Measurements from ENCODE around the gene OR2AE1.
A peak's percentile ranks its signal among the peaks of the same experiment; 100 is the strongest.

Gene OR2AE1

GRCh38 chr7:99860281-99861127, 16.3 kb downstream of the OR2AE1 start:
- peak; percentile 93 for DNase-seq (ENCODE audit: low spot score)

GRCh38 chr7:99855236-99855635, 21.6 kb downstream of the OR2AE1 start:
- no peak for DNase-seq (ENCODE audit: low spot score)

DNA sequence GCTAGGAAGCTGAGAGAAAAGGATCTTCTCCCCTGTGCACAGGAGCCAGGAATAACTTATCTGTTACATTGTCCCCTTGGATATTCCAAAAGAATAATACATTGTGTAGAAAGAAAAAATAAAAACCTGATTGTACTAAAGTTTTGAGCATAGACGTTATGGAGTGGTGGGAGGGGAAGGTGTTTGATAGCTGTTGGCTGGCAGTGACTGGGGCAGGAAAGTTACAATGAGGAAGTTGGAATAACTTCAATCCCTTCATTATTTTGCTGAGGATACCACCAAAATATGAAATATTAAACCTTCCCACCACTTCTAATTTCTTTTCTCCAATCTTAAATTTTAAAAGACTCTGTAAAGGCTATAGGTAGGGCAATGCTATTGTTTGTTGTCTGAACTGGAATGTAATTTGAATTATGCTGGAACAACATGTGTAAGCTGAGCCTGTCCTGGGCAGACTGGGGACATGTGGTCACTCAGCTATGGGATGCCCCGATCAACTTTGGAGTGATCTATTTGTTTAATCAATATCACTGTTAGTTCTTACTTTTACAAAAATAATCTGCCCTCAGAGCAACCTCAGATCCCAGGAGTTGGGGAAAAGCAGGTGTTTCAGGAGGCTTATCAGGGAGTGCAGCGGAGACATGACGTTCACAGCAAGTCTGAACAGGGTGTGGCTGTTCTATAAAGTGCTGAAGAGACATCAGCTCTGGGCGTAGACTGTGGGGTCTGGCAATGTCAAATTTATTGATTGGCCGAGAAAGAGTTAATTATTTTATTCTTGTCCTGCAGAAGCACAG, 28.2 kb downstream of the OR2AE1 start:
- DNase-seq (ENCODE audit: low spot score): no peak

- DNase-seq (ENCODE audit: low spot score): no peak
Measured at GRCh38 chr7:99844328-99844727, 32.5 kb downstream of the OR2AE1 start.

DNA sequence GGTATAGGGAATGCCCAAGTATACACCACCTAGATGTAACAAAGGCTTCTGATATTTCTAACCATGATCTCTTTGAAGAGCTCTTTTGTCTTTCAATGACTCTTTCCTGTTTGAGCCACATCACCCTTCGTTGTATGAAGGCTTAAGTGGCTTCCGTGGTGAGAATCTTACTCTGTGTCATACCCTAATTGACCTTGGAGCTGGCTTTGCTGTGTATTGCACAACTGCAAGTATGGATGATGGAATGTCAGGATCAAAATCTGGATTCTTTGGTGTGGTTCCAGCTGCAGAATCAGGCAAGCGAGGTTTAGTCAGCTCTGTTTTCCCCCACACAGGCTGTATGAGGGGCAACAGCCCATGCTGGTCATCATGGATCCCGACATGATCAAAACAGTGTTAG, 33.0 kb downstream of the OR2AE1 start:
- peak; percentile 13 for DNase-seq (ENCODE audit: low spot score)

- no peak for DNase-seq (ENCODE audit: low spot score)
Measured at GRCh38 chr7:99842926-99843325, 33.9 kb downstream of the OR2AE1 start.

GRCh38 chr7:99840136-99840869, 36.5 kb downstream of the OR2AE1 start:
- no peak for DNase-seq (ENCODE audit: low spot score)

GRCh38 chr7:99839287-99840021, 37.4 kb downstream of the OR2AE1 start:
- no peak for DNase-seq (ENCODE audit: low spot score)

- peak; percentile 68 for DNase-seq (ENCODE audit: low spot score)
Measured at GRCh38 chr7:99837649-99838361, 39.0 kb downstream of the OR2AE1 start.

- no peak for DNase-seq (ENCODE audit: low spot score)
Measured at GRCh38 chr7:99835189-99835588, 41.6 kb downstream of the OR2AE1 start.

- no peak for DNase-seq (ENCODE audit: low spot score)
Measured at GRCh38 chr7:99834382-99834781, 42.5 kb downstream of the OR2AE1 start.

DNA sequence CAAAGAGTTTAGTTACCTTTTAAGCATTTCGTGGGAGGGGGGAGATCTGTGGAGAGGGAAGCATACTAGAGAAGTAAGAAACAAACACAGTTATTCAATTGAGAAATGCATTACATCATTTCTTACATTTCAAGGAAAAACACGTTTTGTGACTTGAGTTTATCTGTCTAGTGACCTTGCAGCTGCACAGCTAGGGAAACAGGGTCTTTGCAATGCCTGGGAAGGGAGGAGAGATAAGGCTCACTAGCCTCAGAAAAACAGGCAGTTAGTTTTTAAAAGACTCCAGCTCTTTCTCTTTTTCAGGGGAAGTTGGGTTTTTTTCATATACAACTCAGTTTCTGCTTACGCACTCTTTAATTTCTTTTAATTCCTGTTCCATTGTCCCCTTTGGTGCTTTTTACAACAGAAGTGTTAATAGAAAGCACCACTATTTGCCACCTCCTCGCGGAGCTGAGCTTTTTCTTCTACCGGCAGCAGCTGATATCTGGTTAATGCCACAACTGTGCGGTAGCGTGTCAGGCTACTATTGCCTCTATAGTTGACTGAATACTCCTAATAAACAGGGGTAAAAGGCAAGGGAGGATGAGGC, 43.5 kb downstream of the OR2AE1 start:
- DNase-seq (ENCODE audit: low spot score): no peak

- no peak for DNase-seq (ENCODE audit: low spot score)
Measured at GRCh38 chr7:99831595-99831994, 45.2 kb downstream of the OR2AE1 start.

- peak; percentile 83 for DNase-seq (ENCODE audit: low spot score)
Measured at GRCh38 chr7:99829524-99830160, 47.2 kb downstream of the OR2AE1 start.

- no peak for DNase-seq (ENCODE audit: low spot score)
Measured at GRCh38 chr7:99828811-99829210, 48.0 kb downstream of the OR2AE1 start.

DNA sequence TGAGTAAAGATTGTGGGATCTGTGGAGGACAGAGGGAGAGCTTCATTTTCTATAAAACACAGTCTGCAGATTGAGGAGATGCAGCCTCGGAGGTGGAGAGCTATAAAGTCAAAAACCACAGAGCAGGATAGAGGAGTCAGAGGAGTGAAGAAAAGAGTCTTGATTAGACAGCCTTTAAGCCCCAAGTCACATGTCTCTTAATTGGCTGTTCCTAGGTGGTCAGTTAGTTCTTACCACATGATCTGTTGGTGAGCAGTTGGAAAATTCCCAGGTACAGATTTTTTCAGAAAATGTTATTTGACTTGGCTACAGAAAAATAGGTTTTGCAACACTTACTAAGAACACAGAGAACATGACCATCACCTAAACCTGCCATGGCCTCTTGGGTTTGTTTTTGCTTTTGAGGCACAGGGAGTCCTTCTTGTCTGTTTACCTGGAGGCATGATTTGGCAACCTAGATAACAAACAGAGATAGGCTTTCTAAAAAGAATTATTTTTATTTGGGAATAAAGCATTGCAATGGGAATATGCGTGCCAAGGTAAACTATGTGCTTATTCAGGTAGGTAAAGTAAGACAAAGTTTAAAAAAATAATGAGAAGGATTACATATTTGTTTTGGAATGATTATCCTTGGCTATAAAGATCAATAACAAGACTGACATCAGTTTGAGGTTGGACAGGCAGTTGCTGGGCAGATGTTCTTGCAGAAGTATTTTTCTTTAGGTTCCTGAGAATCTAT, 49.6 kb downstream of the OR2AE1 start:
- no peak for DNase-seq (ENCODE audit: low spot score)
